Measurements from ENCODE around the gene LETMD1. TPM values are rescaled to one million over a fixed set of nuclear protein-coding genes. Genes with fewer than 3 reads are reported as not detected.

LETMD1 gene, protein sequence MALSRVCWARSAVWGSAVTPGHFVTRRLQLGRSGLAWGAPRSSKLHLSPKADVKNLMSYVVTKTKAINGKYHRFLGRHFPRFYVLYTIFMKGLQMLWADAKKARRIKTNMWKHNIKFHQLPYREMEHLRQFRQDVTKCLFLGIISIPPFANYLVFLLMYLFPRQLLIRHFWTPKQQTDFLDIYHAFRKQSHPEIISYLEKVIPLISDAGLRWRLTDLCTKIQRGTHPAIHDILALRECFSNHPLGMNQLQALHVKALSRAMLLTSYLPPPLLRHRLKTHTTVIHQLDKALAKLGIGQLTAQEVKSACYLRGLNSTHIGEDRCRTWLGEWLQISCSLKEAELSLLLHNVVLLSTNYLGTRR
- total RNA-seq (101 and 105 TPM in 2 replicates), polyA plus RNA-seq (94.7 and 98.3 TPM in 2 replicates), polyA minus RNA-seq (33.4 and 37.4 TPM in 2 replicates)
- total RNA-seq (2013): 65.9 TPM

GRCh38 chr12:51047655-51048540 lies at the start of gene LETMD1:
LETMD1 (plus strand) TSS chr12:51048327; CDS start chr12:51048357, 30 bp downstream.
- CTCF ChIA-PET: interaction anchor here (0.9 to 3.5 kb wide), 7 partner anchors 9 to 293 kb away, joined by 3 to 11 read pairs (median 4); partner anchors contain the start of genes POU6F1 and SLC11A2
- Histone ChIP-seq H3K27me3 (replicated peaks in 1 of 4; ENCODE audit: control extremely low read depth in 1 of 4, control insufficient read depth in 3 of 4, insufficient read depth in 4 of 4, low read length in 3 of 4) (no peaks in the 10 kb centered on the region), H3K4me1 (ENCODE audit: control insufficient read depth in 2 of 2, insufficient read depth in 2 of 2, low read length in 2 of 2) (peaks cover 18 to 22% of the 10 kb centered on the region in 2 donors), H2AFZ (ENCODE audit: insufficient read depth, low read depth, low read length, poor library complexity, severe bottlenecking) (peak within 1 kb of the TSS; percentile 93), H3K36me3 (replicated peaks in 1 of 2; ENCODE audit: control extremely low read depth in 1 of 2, control insufficient read depth in 1 of 2, extremely low read depth in 1 of 2, insufficient read depth in 2 of 2, low read length in 1 of 2) (peaks cover 0 to 4% of the 10 kb centered on the region in 2 experiments), H3K9me3 (ENCODE audit: control extremely low read depth in 1 of 3, control insufficient read depth in 2 of 3, insufficient read depth in 1 of 3, low read length in 2 of 3) (no peaks in the 10 kb centered on the region), H3K27ac (ENCODE audit: low read length in 2 of 2) (peak within 1 kb of the TSS; percentile 81), H3K9ac (ENCODE audit: low read length) (peak within 1 kb of the TSS; percentile 82), H3K4me2 (replicated peaks; ENCODE audit: low read depth, low read length, poor library complexity, severe bottlenecking) (peak within 1 kb of the TSS; percentile 77), H3K79me2 (ENCODE audit: control insufficient read depth, insufficient read depth, low read length) (peaks cover 7% of the 10 kb centered on the region), H3K4me3 (ENCODE audit: control extremely low read depth in 1 of 5, extremely low read depth in 1 of 5, insufficient read depth in 1 of 5, low read depth in 2 of 5, low read length in 4 of 5) (peak within 1 kb of the TSS; percentile 75 to 91 (median 79)), H4K20me1 (ENCODE audit: control insufficient read depth, insufficient read depth, low read length, poor library complexity, severe bottlenecking) (no peaks in the 10 kb centered on the region)
- POLR2A ChIA-PET: interaction anchor here (1.5 kb wide), 1 partner anchor 35 kb away, joined by 7 read pairs; the partner anchor contains the start of gene CSRNP2
- Mint-ChIP-seq H3K4me3 (peak within 1 kb of the TSS; percentile 96), H3K27ac (peak within 1 kb of the TSS; percentile 95), H3K9me3 (ENCODE audit: insufficient read depth) (no peaks in the 10 kb centered on the region), H3K4me1 (peaks cover 29% of the 10 kb centered on the region), H3K27me3 (no peaks in the 10 kb centered on the region)
- DNase-seq: peak; percentile 97
- WGBS (ENCODE audit: insufficient coverage): 1% methylated on average over 49 of the region's 51 CpGs
- intact Hi-C loops (cut with micrococcal nuclease): loop anchor here (1.0 to 5.0 kb wide), 11 partner anchors 22 to 484 kb away; partner anchors contain the start of genes ATF1, BIN2, CSRNP2 and POU6F1
- peak; percentile 95 for ATAC-seq (ENCODE audit: low read depth)
- TF ChIP-seq EZH2 (IDR thresholded peaks at IDR 0.05; ENCODE audit: borderline replicate concordance, insufficient read depth, low read depth, low read length, poor library complexity, severe bottlenecking) (no peak), CTCF (IDR thresholded peaks at IDR 0.05) (peak; percentile 97)

Measured in B cell (primary cell).